PC-3 (cell line): ENCODE measurements around the gene OR2AG1.

Experiments used
- EZH2 ChIP-seq: fragments of 300-600 bp; sonication (generic); IDR thresholded peaks from one replicate; pipeline ENCODE4 v1.6.1; 2017; ENCODE audit warnings: antibody characterized with exemption, mild to moderate bottlenecking, low read length; ENCODE audit not compliant: unreplicated experiment
- EZH2phosphoT487 ChIP-seq: fragments of 300-600 bp; sonication (generic); IDR thresholded peaks from 2 replicates; pipeline ENCODE4 v1.6.1; 2018; ENCODE audit warnings: mild to moderate bottlenecking, antibody characterized with exemption, low read length, borderline replicate concordance
- TF ChIP-seq, protein P1 (sequence below): fragments of 300-600 bp; sonication (generic); conservative IDR thresholded peaks from 2 replicates; pipeline ENCODE4 v1.5.1; 2017; ENCODE audit warnings: antibody characterized with exemption, low read depth, mild to moderate bottlenecking, low read length

DNA sequence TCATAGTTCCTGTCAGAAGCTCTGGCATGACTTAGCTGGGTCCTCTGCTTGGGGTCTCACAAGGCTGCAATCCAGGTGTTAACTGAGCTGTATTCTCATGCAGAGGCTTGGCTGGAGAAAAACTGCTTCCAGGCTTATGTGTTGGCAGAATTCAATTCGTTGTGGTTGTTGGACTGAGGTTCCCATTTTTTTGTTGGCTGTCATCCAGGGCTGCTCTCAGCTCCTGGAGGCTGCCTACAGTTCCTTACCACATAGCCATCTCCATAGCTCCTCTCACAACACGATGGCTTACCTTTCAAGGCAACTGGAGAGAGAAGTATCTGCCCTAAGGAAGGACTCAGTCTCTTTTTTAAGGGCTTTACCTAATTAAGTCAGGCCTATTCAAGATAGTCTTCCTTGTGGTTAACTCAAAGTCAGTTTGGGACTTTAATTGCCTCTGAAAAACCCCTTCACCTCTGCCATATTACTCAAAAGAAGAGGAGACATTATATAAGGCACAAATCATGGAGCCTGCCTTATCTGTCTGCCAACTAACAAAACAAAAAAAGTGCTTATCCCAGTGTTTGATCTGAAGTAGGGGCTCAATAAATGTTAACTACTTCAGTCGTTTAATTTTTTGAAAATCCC, 46.2 kb upstream of the OR2AG1 start:
- TF ChIP-seq, protein P1, sequence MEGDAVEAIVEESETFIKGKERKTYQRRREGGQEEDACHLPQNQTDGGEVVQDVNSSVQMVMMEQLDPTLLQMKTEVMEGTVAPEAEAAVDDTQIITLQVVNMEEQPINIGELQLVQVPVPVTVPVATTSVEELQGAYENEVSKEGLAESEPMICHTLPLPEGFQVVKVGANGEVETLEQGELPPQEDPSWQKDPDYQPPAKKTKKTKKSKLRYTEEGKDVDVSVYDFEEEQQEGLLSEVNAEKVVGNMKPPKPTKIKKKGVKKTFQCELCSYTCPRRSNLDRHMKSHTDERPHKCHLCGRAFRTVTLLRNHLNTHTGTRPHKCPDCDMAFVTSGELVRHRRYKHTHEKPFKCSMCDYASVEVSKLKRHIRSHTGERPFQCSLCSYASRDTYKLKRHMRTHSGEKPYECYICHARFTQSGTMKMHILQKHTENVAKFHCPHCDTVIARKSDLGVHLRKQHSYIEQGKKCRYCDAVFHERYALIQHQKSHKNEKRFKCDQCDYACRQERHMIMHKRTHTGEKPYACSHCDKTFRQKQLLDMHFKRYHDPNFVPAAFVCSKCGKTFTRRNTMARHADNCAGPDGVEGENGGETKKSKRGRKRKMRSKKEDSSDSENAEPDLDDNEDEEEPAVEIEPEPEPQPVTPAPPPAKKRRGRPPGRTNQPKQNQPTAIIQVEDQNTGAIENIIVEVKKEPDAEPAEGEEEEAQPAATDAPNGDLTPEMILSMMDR = no peak
- TF ChIP-seq EZH2phosphoT487 (no peak), EZH2 (no peak)
